Measurements from ENCODE around the gene ORMDL3. TPM values are rescaled to one million over a fixed set of nuclear protein-coding genes. Genes with fewer than 3 reads are reported as not detected.
A peak's percentile ranks its signal among the peaks of the same experiment; 100 is the strongest.

ORMDL3 gene
- total and polyA plus RNA-seq, 10 of the 15 experiments (the other 5 are each of a cell fraction or from before 2014, with no cell fraction given) = 8.8 to 98.1 (median 49.9) TPM

- DNase-seq (ENCODE audit: low read depth, low spot score) (peak; percentile 70), FAIRE-seq (peak; percentile 52), ATAC-seq (peak; percentile 83)
- H3K36me3 ChIP-seq (ENCODE audit: control insufficient read depth in 2 of 2, insufficient read depth in 2 of 2, low read length in 1 of 2) = no peaks in the 10 kb centered on the region
- H3K27me3 ChIP-seq (replicated peaks in 1 of 2; ENCODE audit: control insufficient read depth in 2 of 2, insufficient read depth in 2 of 2, low read length in 1 of 2) = no peaks in the 10 kb centered on the region
- BruUV-seq (replicated peaks) = no TSS peak
- ChIA-PET SMC1A (ENCODE audit: uncharacterized antibody, unreplicated experiment) (interaction anchor here (0.6 to 5.5 kb wide), 18 partner anchors 10 to 267 kb away, joined by 3 to 46 read pairs (median 5); partner anchors contain the start of genes GSDMB, IKZF3, LRRC3C and MED24), POLR2A (interaction anchor here (0.6 to 4.8 kb wide), 14 partner anchors 11 to 183 kb away, joined by 3 to 64 read pairs (median 5); partner anchors contain the start of genes LRRC3C, ORMDL3 and PSMD3), CTCF (interaction anchor here (0.5 to 5.5 kb wide), 16 partner anchors 9 to 316 kb away, joined by 3 to 98 read pairs (median 6); partner anchors contain the start of genes ORMDL3, PSMD3 and ZPBP2), RAD21 (ENCODE audit: unreplicated experiment) (interaction anchor here (0.6 to 4.6 kb wide), 16 partner anchors 8 to 183 kb away, joined by 3 to 39 read pairs (median 6); partner anchors contain the start of genes GSDMA, LRRC3C, ORMDL3 and PSMD3)
- H3K4me1 ChIP-seq (ENCODE audit: control insufficient read depth, insufficient read depth, low read length) = peaks cover 22% of the 10 kb centered on the region
- in situ Hi-C loops (cut with MboI) (no loop called here), intact Hi-C loops (cut with micrococcal nuclease; ENCODE audit: unreplicated experiment) (loop anchor here (2.0 kb wide), 1 partner anchor 20 kb away; no protein-coding TSS in a partner anchor)
- H3K27ac ChIP-seq (ENCODE audit: control insufficient read depth, insufficient read depth) = peak overlapping the region; percentile 18; the same call in 1 of the 2 replicates
- no peaks in the 10 kb centered on the region for H3K79me2 ChIP-seq (ENCODE audit: control insufficient read depth, insufficient read depth, low read length)
- H4K20me1 ChIP-seq (ENCODE audit: control insufficient read depth, insufficient read depth) = no peaks in the 10 kb centered on the region
- H2AFZ ChIP-seq (ENCODE audit: control insufficient read depth, low read depth, low read length) = no peak overlapping the region; the same call in none of the 2 replicates
- no peaks in the 10 kb centered on the region for H3K9me3 ChIP-seq (replicated peaks; ENCODE audit: control insufficient read depth, insufficient read depth, low read length)
- WGBS (ENCODE audit: insufficient coverage, insufficient replicate concordance, low lambda C conversion rate, missing lambda C conversion rate) = 19% methylated on average over 8 of the region's 8 CpGs
- no peak overlapping the region for H3K4me2 ChIP-seq (ENCODE audit: control insufficient read depth, insufficient read depth)
- H3K9ac ChIP-seq (ENCODE audit: control insufficient read depth, insufficient read depth, low read length) = no peak overlapping the region
- H3K4me3 ChIP-seq = no peak overlapping the region
- peak; percentile 68; the same call in 1 of the 2 replicates for TF ChIP-seq PAX5 (IDR thresholded peaks at IDR 0.05; ENCODE audit: borderline replicate concordance, low read depth, low read length)
- TF ChIP-seq NFXL1 (IDR thresholded peaks at IDR 0.05; ENCODE audit: borderline replicate concordance) = no peak
- TF ChIP-seq RELB (IDR thresholded peaks at IDR 0.05; ENCODE audit: low read depth) = peak; percentile 40; the same call in 1 of the 2 replicates
- TF ChIP-seq RAD51 (IDR thresholded peaks at IDR 0.05) = no peak
- no peak for TF ChIP-seq RCOR1 (conservative IDR thresholded peaks at IDR 0.05; ENCODE audit: low read depth, low read length)
- no peak for TF ChIP-seq POU2F2 (IDR thresholded peaks at IDR 0.05; ENCODE audit: borderline replicate concordance, low read depth, low read length)
- TF ChIP-seq MYB (IDR thresholded peaks at IDR 0.05; ENCODE audit: borderline replicate concordance, low read depth, low read length) = no peak
- TF ChIP-seq CTCF (IDR thresholded peaks at IDR 0.05 in 2 of 3, conservative IDR thresholded peaks at IDR 0.05 in 1 of 3; ENCODE audit: control insufficient read depth in 2 of 3, extremely low read depth in 1 of 3, insufficient read depth in 1 of 3, low read depth in 3 of 3, low read length in 3 of 3) = peak; percentile 7 to 28 (median 10); a peak in 3 of 6 replicates
- TF ChIP-seq GATAD2B (conservative IDR thresholded peaks at IDR 0.05; ENCODE audit: low read depth) = peak; percentile 23; the same call in 1 of the 2 replicates
- TF ChIP-seq MEF2B (IDR thresholded peaks at IDR 0.05; ENCODE audit: partially characterized antibody, poor library complexity, severe bottlenecking) = peak; percentile 13
- no peak for TF ChIP-seq STAT1 (conservative IDR thresholded peaks at IDR 0.05)
- peak; percentile 23; the same call in 1 of the 2 replicates for TF ChIP-seq RUNX3 (IDR thresholded peaks at IDR 0.05; ENCODE audit: low read length)
- TF ChIP-seq BCL3 (IDR thresholded peaks at IDR 0.05; ENCODE audit: borderline replicate concordance, insufficient read depth, low read depth, low read length, poor library complexity, severe bottlenecking) = peak; percentile 28
- 0 out of 2 replicates have a peak, but pooled peaks have one; percentile 56 for TF ChIP-seq NBN (IDR thresholded peaks at IDR 0.05)
- TF ChIP-seq RFX5 (IDR thresholded peaks at IDR 0.05; ENCODE audit: low read depth, low read length) = no peak
- peak; percentile 33; the same call in 1 of the 2 replicates for TF ChIP-seq SMC3 (IDR thresholded peaks at IDR 0.05; ENCODE audit: borderline replicate concordance, low read length)
Measured at GRCh38 chr17:39938140-39938869, 10.9 kb upstream of the ORMDL3 start.

Data from GM12878 (cell line).